K562 (cell line): ENCODE measurements around the gene FMO1. TPM values are rescaled to one million over a fixed set of nuclear protein-coding genes. Genes with fewer than 3 reads are reported as not detected.

Source experiments
- ATF1 ChIP-seq, 2 experiments: fragments of 450-650 bp in 1 of 2; IDR thresholded peaks; 2 replicates each; pipeline ENCODE4 v1.6.1; 2016; ENCODE audit warnings: missing compliant biosample characterization in 1 of 2, missing genetic modification characterization in 1 of 2
- CBX8 ChIP-seq: fragments of 200-600 bp; sonication (generic); IDR thresholded peaks from 2 replicates; pipeline ENCODE4 v1.6.1; 2012; ENCODE audit warnings: borderline replicate concordance, mixed run types, low read depth, mild to moderate bottlenecking, moderate library complexity, mixed read lengths, low read length, control low read depth, inconsistent platforms; ENCODE audit not compliant: poor library complexity, severe bottlenecking; ENCODE audit errors: extremely low read depth
- ETV5 ChIP-seq: sonication (generic); formaldehyde crosslinking; IDR thresholded peaks from 2 replicates; pipeline ENCODE4 v1.4.0; 2020; ENCODE audit warnings: low read depth, mild to moderate bottlenecking, missing genetic modification reagents
- FUS ChIP-seq: fragments of 200-400 bp; formaldehyde crosslinking; optimal IDR thresholded peaks from 2 replicates; pipeline ENCODE3; 2017; ENCODE audit warnings: low read depth, low read length
- HMGXB4 ChIP-seq: sonication (generic); formaldehyde crosslinking; IDR thresholded peaks from 2 replicates; pipeline ENCODE4 v1.8.1; 2023; ENCODE audit warnings: mild to moderate bottlenecking, missing genetic modification reagents
- KLF10 ChIP-seq: fragments of 250-450 bp; sonication (Bioruptor Pico); IDR thresholded peaks from 2 replicates; pipeline ENCODE4 v1.6.1; 2021; ENCODE audit warnings: matching md5 sums
- MBD2 ChIP-seq: sonication (generic); IDR thresholded peaks from 2 replicates; pipeline ENCODE4 v1.6.1; 2016; ENCODE audit warnings: low read depth, borderline replicate concordance
- MCM5 ChIP-seq: fragments of 450-650 bp; IDR thresholded peaks from 2 replicates; pipeline ENCODE4 v1.6.1; 2016; ENCODE audit warnings: low read depth
- MXD1 ChIP-seq: fragments of 250-450 bp; sonication (Bioruptor Pico); IDR thresholded peaks from 2 replicates; pipeline ENCODE4 v1.8.0; 2021; ENCODE audit warnings: borderline replicate concordance, mild to moderate bottlenecking, moderate library complexity; ENCODE audit not compliant: poor library complexity, severe bottlenecking
- NCOA2 ChIP-seq, 2 experiments: fragments of 450-650 bp; IDR thresholded peaks; 2 replicates each; pipeline ENCODE4 v1.6.1; 2018; ENCODE audit warnings: mild to moderate bottlenecking in 2 of 2, moderate library complexity in 1 of 2; ENCODE audit not compliant: partially characterized antibody in 2 of 2
- NFRKB ChIP-seq: fragments of 450-650 bp; IDR thresholded peaks from 2 replicates; pipeline ENCODE4 v1.6.1; 2016; ENCODE audit warnings: low read depth
- PHTF2 ChIP-seq: fragments of 250-450 bp; sonication (Bioruptor Pico); IDR thresholded peaks from 2 replicates; pipeline ENCODE4 v1.5.0; 2021; ENCODE audit warnings: mild to moderate bottlenecking
- PREB ChIP-seq: sonication (generic); formaldehyde crosslinking; IDR thresholded peaks from 2 replicates; pipeline ENCODE4 v1.8.1; 2023; ENCODE audit warnings: mild to moderate bottlenecking, missing genetic modification reagents
- PRMT5 ChIP-seq: sonication (generic); formaldehyde crosslinking; IDR thresholded peaks from 2 replicates; pipeline ENCODE4 v1.5.0; 2020; ENCODE audit warnings: missing genetic modification reagents
- RBBP5 ChIP-seq: fragments of 200-600 bp; sonication (generic); IDR thresholded peaks from 2 replicates; pipeline ENCODE4 v1.6.1; 2012; ENCODE audit warnings: borderline replicate concordance, mild to moderate bottlenecking, low read length, control low read depth, inconsistent platforms; ENCODE audit not compliant: insufficient read depth, poor library complexity, severe bottlenecking
- SIN3A ChIP-seq, 2 experiments: fragments of 150-350 bp in 1 of 2; IDR thresholded peaks; 2 replicates each; pipeline ENCODE4 v1.6.1; 2011 to 2016; ENCODE audit warnings: borderline replicate concordance in 2 of 2, low read depth in 2 of 2, low read length in 2 of 2, mild to moderate bottlenecking in 2 of 2, moderate library complexity in 2 of 2; ENCODE audit not compliant: control insufficient read depth in 1 of 2
- SIN3B ChIP-seq: fragments of 450-650 bp; IDR thresholded peaks from 2 replicates; pipeline ENCODE4 v1.6.1; 2017; ENCODE audit warnings: low read depth, mild to moderate bottlenecking, moderate library complexity
- SMC3 ChIP-seq: conservative IDR thresholded peaks from 2 replicates; pipeline ENCODE4 v1.6.1; 2011; ENCODE audit warnings: low read depth, low read length, improper control_type of control experiment; ENCODE audit not compliant: insufficient read depth
- SOX6 ChIP-seq: fragments of 450-650 bp; IDR thresholded peaks from 2 replicates; pipeline ENCODE4 v1.6.1; 2014; ENCODE audit warnings: mild to moderate bottlenecking
- TEAD2 ChIP-seq: fragments of 450-650 bp; IDR thresholded peaks from 2 replicates; pipeline ENCODE4 v1.6.1; 2016; ENCODE audit warnings: missing genetic modification characterization, control low read depth, missing compliant biosample characterization
- TSC22D4 ChIP-seq: fragments of 450-650 bp; IDR thresholded peaks from 2 replicates; pipeline ENCODE4 v1.6.1; 2016; ENCODE audit warnings: missing genetic modification characterization, missing biosample characterization, control low read depth
- ZEB2 ChIP-seq: fragments of 450-650 bp; IDR thresholded peaks from 2 replicates; pipeline ENCODE4 v1.6.1; 2016
- ZNF77 ChIP-seq: fragments of 250-450 bp; sonication (Bioruptor Pico); IDR thresholded peaks from 2 replicates; pipeline ENCODE4 v1.5.0; 2020
- ZNF780A ChIP-seq: fragments of 250-450 bp; sonication (Bioruptor Pico); IDR thresholded peaks from 2 replicates; pipeline ENCODE4 v1.5.0; 2021; ENCODE audit warnings: mild to moderate bottlenecking
- ZSCAN29 ChIP-seq: fragments of 450-650 bp; IDR thresholded peaks from 2 replicates; pipeline ENCODE4 v1.6.1; 2017
- polyA plus RNA-seq, 8 experiments: library from polyadenylated mRNA; depleted of rRNA in 4 of 8; stranded (reverse) in 5 of 8; unstranded in 3 of 8; fragments of >200 nt; fragmentation: Nextera tagmentation in 2 of 8; fragmentation: Illumina TruSeq in 1 of 8; extraction: Ambion mirVana in 2 of 8; extraction: Trizol in 1 of 8; gene quantifications; 2 replicates each; pipeline versions ENCODE4 v1.2.1 to v1.2.3, GENCODE V29; 2011 to 2014; ENCODE audit warnings: inconsistent platforms in 1 of 8, missing spikeins in 1 of 8
- total RNA-seq, 7 experiments: library from RNA; depleted of rRNA in 6 of 7; stranded (reverse); fragments of >200 nt in 6 of 7; fragmentation: Illumina TruSeq in 2 of 7; extraction: Trizol in 2 of 7; gene quantifications; 2 replicates each; pipeline versions ENCODE4 v1.2.1 to v1.2.3, GENCODE V29; 2011 to 2021; ENCODE audit warnings: low replicate concordance in 1 of 7

FMO1 gene
- total and polyA plus RNA-seq, 9 of the 15 experiments (the other 6 are each of a cell fraction or from before 2014, with no cell fraction given), result not detected

GRCh38 chr1:171313835-171314320 is 65.6 kb downstream of the FMO1 start, which contains the start of gene FMO4 (continued):
- TF ChIP-seq MXD1 (CRISPR knock-in tag) (no peak), ATF1 (CRISPR knock-in tag; IDR thresholded peaks at IDR 0.05) (no peak), ATF1 (tag; IDR thresholded peaks at IDR 0.05) (peak; percentile 92), PRMT5 (CRISPR knock-in tag) (no peak), SIN3A (IDR thresholded peaks at IDR 0.05; ENCODE audit: borderline replicate concordance in 2 of 2, control insufficient read depth in 1 of 2, low read depth in 2 of 2, low read length in 2 of 2) (no peak), CBX8 (no peak), ZSCAN29 (no peak), TSC22D4 (tag) (no peak), ZEB2 (no peak), FUS (no peak), SIN3B (no peak), HMGXB4 (CRISPR knock-in tag) (no peak), KLF10 (CRISPR knock-in tag) (no peak), NCOA2 (IDR thresholded peaks at IDR 0.05; ENCODE audit: partially characterized antibody in 2 of 2) (no peak), ZNF77 (CRISPR knock-in tag) (no peak), MBD2 (no peak), ETV5 (no peak), TEAD2 (tag) (no peak), PHTF2 (CRISPR knock-in tag) (no peak), NFRKB (no peak), PREB (CRISPR knock-in tag) (0 out of 2 replicates have a peak, but pooled peaks have one; percentile 11), ZNF780A (CRISPR knock-in tag) (no peak), RBBP5 (no peak), SOX6 (no peak), MCM5 (no peak), SMC3 (peak; percentile 28; the same call in 1 of the 2 replicates)
